SH-SY5Y (cell line): ENCODE data around the gene SORBS2.

Experiments
- GATA2 ChIP-seq: IDR thresholded peaks from 2 replicates; pipeline ENCODE4 v1.6.1; 2011; ENCODE audit warnings: mild to moderate bottlenecking, low read depth, low read length
- GATA3 ChIP-seq: IDR thresholded peaks from 2 replicates; pipeline ENCODE4 v1.6.1; 2011; ENCODE audit warnings: low read depth, mild to moderate bottlenecking, low read length, moderate library complexity

- TF ChIP-seq GATA2 (no peak; the same call in none of the 2 replicates), GATA3 (no peak)
Measured at GRCh38 chr4:185811509-185812364, at the start of gene SORBS2.
